Stimulated activated CD4-positive, alpha-beta T cell treated with anti-CD3 and anti-CD28 coated beads, TNF-alpha, amount 100 ng/mL, for 48 hours (primary cell): ENCODE data around the gene DGKA.
"Not testable (repeated sequence)": the region's sequence is repeated elsewhere in the genome, so short reads cannot be mapped to it uniquely, and the experiment has no call there.

Source experiments
- DNase-seq, 3 donors: peaks; one replicate each; pipeline ENCODE4 v3.0.0-alpha.2; 2020; ENCODE audit warnings: low read depth in 3 of 3

DGKA gene

GRCh38 chr12:55966408-55967281, 35.7 kb downstream of the DGKA start, which contains the start of gene CDK2:
Gene CDK2 (plus strand): TSS chr12:55966830. CDS start chr12:55967009, 179 bp downstream.
- DNase-seq: peak; percentile 83 to 95 (median 89)

GRCh38 chr12:55969356-55969755, 38.4 kb downstream of the DGKA start:
- no peak for DNase-seq

GRCh38 chr12:55970775-55971174, 39.8 kb downstream of the DGKA start:
- DNase-seq: no peak

- no peak for DNase-seq
Measured at GRCh38 chr12:55972042-55972441, 41.1 kb downstream of the DGKA start.

GRCh38 chr12:55972456-55972855, 41.5 kb downstream of the DGKA start:
- DNase-seq: no peak

GRCh38 chr12:55972911-55973598, 42.1 kb downstream of the DGKA start:
- DNase-seq: no peak

- DNase-seq: peak; percentile 91 to 99 (median 95)
Measured at GRCh38 chr12:55973599-55974307, 42.8 kb downstream of the DGKA start, which contains the start of gene RAB5B. Gene RAB5B (plus strand): TSS chr12:55974078. CDS start chr12:55986961, 12,883 bp downstream.

- DNase-seq: peak in 2 of 3 donors; percentile 18 to 48
Measured at GRCh38 chr12:55974308-55974730, 43.4 kb downstream of the DGKA start.

GRCh38 chr12:55978393-55978792, 47.4 kb downstream of the DGKA start:
- DNase-seq: no peak

GRCh38 chr12:55979069-55979468, 48.1 kb downstream of the DGKA start:
- no peak for DNase-seq

GRCh38 chr12:55981882-55982281, 50.9 kb downstream of the DGKA start:
- not testable (repeated sequence) for DNase-seq

GRCh38 chr12:55982319-55982936, 51.5 kb downstream of the DGKA start:
- no peak for DNase-seq

- no peak for DNase-seq
Measured at GRCh38 chr12:55983232-55983842, 52.4 kb downstream of the DGKA start.

GRCh38 chr12:55984861-55985260, 53.9 kb downstream of the DGKA start:
- no peak for DNase-seq

GRCh38 chr12:55985341-55985740, 54.4 kb downstream of the DGKA start:
- no peak for DNase-seq

GRCh38 chr12:55985976-55986375, 55.0 kb downstream of the DGKA start:
- not testable (repeated sequence) for DNase-seq

- DNase-seq: no peak
Measured at GRCh38 chr12:55991110-55991509, 60.1 kb downstream of the DGKA start.

- DNase-seq: no peak
Measured at GRCh38 chr12:55993230-55993853, 62.4 kb downstream of the DGKA start.

GRCh38 chr12:55995366-55995765, 64.4 kb downstream of the DGKA start:
- DNase-seq: no peak

GRCh38 chr12:55996201-55996714, 65.3 kb downstream of the DGKA start:
- DNase-seq: peak; percentile 30 to 39 (median 34)
